ENCODE data around the gene SLC7A1. TPM values are rescaled to one million over a fixed set of nuclear protein-coding genes. Genes with fewer than 3 reads are reported as not detected.

Gene SLC7A1
- total RNA-seq, 2 experiments from 2014 or later, result 11.3 to 12.3 TPM

DNA sequence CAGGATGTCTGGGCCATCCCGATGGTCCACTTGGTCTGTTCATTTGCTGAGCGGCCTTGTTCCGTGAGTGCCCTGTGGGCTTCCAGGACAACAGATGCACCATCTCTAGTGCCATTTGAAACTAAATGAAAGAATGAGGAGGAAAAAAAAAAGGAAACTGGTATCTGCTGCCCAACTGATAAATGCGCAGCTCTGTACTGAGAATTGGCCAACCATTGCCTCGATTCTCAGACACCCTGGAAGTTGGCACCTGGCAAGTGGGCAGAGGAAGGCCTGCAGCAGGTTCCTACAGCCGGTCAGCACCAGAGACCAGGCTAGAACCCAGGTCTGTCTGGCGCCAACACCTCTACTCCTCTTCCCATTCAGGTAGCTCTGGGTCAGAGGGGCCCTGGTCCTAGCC, 18.9 kb downstream of the SLC7A1 start:
- POLR2A ChIA-PET, result no interaction called here

DNA sequence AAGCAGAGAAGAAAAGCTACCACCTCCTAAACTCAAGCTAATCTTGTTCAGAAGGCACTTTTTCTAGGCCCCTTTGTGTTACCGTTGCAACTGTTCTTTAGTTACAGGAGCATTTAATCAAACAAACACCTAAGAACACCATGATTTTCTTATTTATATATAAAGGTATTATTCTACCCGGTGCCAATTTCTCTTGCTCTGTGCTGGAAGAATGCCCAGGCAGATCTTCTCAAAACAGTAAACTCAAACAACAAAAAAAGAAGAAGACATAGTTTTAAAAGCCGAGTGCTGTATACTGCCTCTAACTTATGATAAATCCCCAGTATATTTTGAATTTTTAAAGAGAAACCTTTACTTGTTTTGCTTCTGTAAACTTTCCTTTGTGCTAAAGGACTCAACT, 20.4 kb downstream of the SLC7A1 start:
- ChIA-PET POLR2A (no interaction called here), CTCF (interaction anchor here (1.2 kb wide), 1 partner anchor 10 kb away, joined by 3 read pairs; no protein-coding TSS in a partner anchor)
- no peaks in the 10 kb centered on the region for H3K27me3 ChIP-seq (ENCODE audit: control insufficient read depth in 1 of 2, insufficient read depth in 2 of 2, low read length in 2 of 2)
- Mint-ChIP-seq H3K4me1 (ENCODE audit: low read depth) (peaks cover 45% of the 10 kb centered on the region), H3K27me3 (no peaks in the 10 kb centered on the region), H3K36me3 (ENCODE audit: low read depth) (peaks cover 8% of the 10 kb centered on the region), H3K4me3 (no peak overlapping the region), H3K27ac (no peak overlapping the region), H3K9me3 (no peaks in the 10 kb centered on the region)
- intact Hi-C loops (cut with DNase I, micrococcal nuclease), result no loop called here
- H3K27ac ChIP-seq (ENCODE audit: low read depth in 1 of 2, low read length in 2 of 2), result no peak overlapping the region
- TF ChIP-seq, protein P1, sequence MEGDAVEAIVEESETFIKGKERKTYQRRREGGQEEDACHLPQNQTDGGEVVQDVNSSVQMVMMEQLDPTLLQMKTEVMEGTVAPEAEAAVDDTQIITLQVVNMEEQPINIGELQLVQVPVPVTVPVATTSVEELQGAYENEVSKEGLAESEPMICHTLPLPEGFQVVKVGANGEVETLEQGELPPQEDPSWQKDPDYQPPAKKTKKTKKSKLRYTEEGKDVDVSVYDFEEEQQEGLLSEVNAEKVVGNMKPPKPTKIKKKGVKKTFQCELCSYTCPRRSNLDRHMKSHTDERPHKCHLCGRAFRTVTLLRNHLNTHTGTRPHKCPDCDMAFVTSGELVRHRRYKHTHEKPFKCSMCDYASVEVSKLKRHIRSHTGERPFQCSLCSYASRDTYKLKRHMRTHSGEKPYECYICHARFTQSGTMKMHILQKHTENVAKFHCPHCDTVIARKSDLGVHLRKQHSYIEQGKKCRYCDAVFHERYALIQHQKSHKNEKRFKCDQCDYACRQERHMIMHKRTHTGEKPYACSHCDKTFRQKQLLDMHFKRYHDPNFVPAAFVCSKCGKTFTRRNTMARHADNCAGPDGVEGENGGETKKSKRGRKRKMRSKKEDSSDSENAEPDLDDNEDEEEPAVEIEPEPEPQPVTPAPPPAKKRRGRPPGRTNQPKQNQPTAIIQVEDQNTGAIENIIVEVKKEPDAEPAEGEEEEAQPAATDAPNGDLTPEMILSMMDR (IDR thresholded peaks at IDR 0.05), result no peak
- peaks cover 2% of the 10 kb centered on the region for H3K4me1 ChIP-seq (ENCODE audit: insufficient read depth, low read length)
- H3K9me3 ChIP-seq (ENCODE audit: control insufficient read depth in 1 of 2, insufficient read depth in 1 of 2, low read length in 2 of 2), result no peaks in the 10 kb centered on the region
- ATAC-seq (ENCODE audit: poor library complexity) (no peak), DNase-seq (no peak)
- H3K4me3 ChIP-seq (ENCODE audit: low read length), result no peak overlapping the region
- no peaks in the 10 kb centered on the region for H3K36me3 ChIP-seq (ENCODE audit: insufficient read depth, low read length)

More for the DNA sequence above, 18.9 kb downstream of the SLC7A1 start:
- peaks cover 43% of the 10 kb centered on the region for H3K4me1 Mint-ChIP-seq (ENCODE audit: low read depth)
- Histone ChIP-seq H3K4me3 (ENCODE audit: low read length) (no peak overlapping the region), H3K9me3 (ENCODE audit: control insufficient read depth in 1 of 2, insufficient read depth in 1 of 2, low read length in 2 of 2) (no peaks in the 10 kb centered on the region), H3K27ac (ENCODE audit: low read depth in 1 of 2, low read length in 2 of 2) (no peak overlapping the region), H3K4me1 (ENCODE audit: insufficient read depth, low read length) (no peaks in the 10 kb centered on the region), H3K27me3 (ENCODE audit: control insufficient read depth in 1 of 2, insufficient read depth in 2 of 2, low read length in 2 of 2) (no peaks in the 10 kb centered on the region), H3K36me3 (ENCODE audit: insufficient read depth, low read length) (no peaks in the 10 kb centered on the region)
- H3K9me3 Mint-ChIP-seq, result no peaks in the 10 kb centered on the region
- TF ChIP-seq, protein P1 (IDR thresholded peaks at IDR 0.05), result no peak
- H3K4me3 Mint-ChIP-seq, result no peak overlapping the region
- H3K27ac Mint-ChIP-seq, result no peak overlapping the region
- CTCF ChIA-PET, result no interaction called here
- no peak for ATAC-seq (ENCODE audit: poor library complexity)
- H3K36me3 Mint-ChIP-seq (ENCODE audit: low read depth), result peaks cover 8% of the 10 kb centered on the region
- no peaks in the 10 kb centered on the region for H3K27me3 Mint-ChIP-seq
- intact Hi-C loops (cut with DNase I, micrococcal nuclease), result no loop called here
- no peak for DNase-seq

DNA sequence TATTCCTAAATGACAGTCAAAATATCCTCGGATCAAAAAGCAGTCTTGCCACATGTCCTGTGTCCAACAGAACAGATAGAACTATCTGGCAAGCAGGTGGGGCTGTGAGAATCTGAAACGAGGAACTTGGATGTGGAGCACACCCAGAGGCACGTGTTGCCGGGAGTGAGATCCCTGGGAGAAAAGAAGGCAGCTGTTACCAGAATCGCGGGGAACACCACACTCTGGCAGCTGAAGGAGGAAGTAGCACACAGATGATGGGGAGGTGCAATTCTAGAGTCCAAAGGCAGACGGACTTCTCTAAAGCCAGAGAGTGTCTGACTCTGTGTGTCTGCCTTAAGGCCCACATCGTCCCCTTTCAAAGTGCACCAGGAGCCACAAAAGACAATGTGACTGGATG, 22.3 kb downstream of the SLC7A1 start:
- Mint-ChIP-seq H3K4me3 (no peak overlapping the region), H3K27me3 (no peaks in the 10 kb centered on the region), H3K4me1 (ENCODE audit: low read depth) (peaks cover 59% of the 10 kb centered on the region), H3K27ac (no peak overlapping the region), H3K36me3 (ENCODE audit: low read depth) (peaks cover 3% of the 10 kb centered on the region), H3K9me3 (no peaks in the 10 kb centered on the region)
- TF ChIP-seq, protein P1 (IDR thresholded peaks at IDR 0.05), result no peak
- intact Hi-C loops (cut with DNase I, micrococcal nuclease), result no loop called here
- ChIA-PET CTCF (no interaction called here), POLR2A (no interaction called here)
- Histone ChIP-seq H3K9me3 (ENCODE audit: control insufficient read depth in 1 of 2, insufficient read depth in 1 of 2, low read length in 2 of 2) (no peaks in the 10 kb centered on the region), H3K36me3 (ENCODE audit: insufficient read depth, low read length) (no peaks in the 10 kb centered on the region), H3K4me1 (ENCODE audit: insufficient read depth, low read length) (peaks cover 5% of the 10 kb centered on the region), H3K27me3 (ENCODE audit: control insufficient read depth in 1 of 2, insufficient read depth in 2 of 2, low read length in 2 of 2) (no peaks in the 10 kb centered on the region), H3K27ac (ENCODE audit: low read depth in 1 of 2, low read length in 2 of 2) (no peak overlapping the region), H3K4me3 (ENCODE audit: low read length) (no peak overlapping the region)
- ATAC-seq (ENCODE audit: poor library complexity) (no peak), DNase-seq (peak in 2 of 14 experiments; percentile 28 to 39)

Measured in CD4-positive, alpha-beta T cell (primary cell).